HG03280 (cell line): ENCODE measurements around the gene SPHKAP.
"Not testable (repeated sequence)": the region's sequence is repeated elsewhere in the genome, so short reads cannot be mapped to it uniquely, and the experiment has no call there.

Experiments used
- ATAC-seq: cut with Tn5 transposase; IDR thresholded peaks from one replicate; pipeline ENCODE4 v1.9.1; 2021; ENCODE audit warnings: mild to moderate bottlenecking, moderate library complexity; ENCODE audit not compliant: unreplicated experiment

The SPHKAP gene

GRCh38 chr2:228104215-228104614, 77.3 kb downstream of the SPHKAP start:
- ATAC-seq, result no peak

- no peak for ATAC-seq
Measured at GRCh38 chr2:228103379-228103778, 78.1 kb downstream of the SPHKAP start.

DNA sequence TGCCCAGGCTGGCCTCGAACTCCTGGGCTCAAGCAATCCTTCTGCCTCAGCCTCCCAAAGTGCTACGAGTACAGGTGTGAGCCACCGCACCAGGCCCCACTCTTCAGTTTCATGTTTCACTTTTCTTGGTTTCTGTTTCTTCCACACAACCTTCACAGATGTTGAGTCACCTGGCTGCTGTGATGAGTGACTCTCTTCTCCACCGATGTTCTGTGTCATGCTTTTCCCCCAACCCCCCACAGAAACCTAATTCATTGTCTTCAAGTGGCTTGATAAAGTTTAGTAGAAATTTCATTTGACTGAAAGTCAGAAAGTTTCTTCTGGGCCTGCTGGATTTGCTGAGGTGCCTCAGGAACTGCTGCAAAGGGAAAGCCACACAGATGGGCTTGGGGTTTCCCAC, 78.5 kb downstream of the SPHKAP start:
- ATAC-seq, result no peak

- ATAC-seq, result no peak
Measured at GRCh38 chr2:228094377-228094921, 87.0 kb downstream of the SPHKAP start.

- ATAC-seq, result no peak
Measured at GRCh38 chr2:228092056-228092455, 89.4 kb downstream of the SPHKAP start.

GRCh38 chr2:228086561-228086960, 94.9 kb downstream of the SPHKAP start:
- ATAC-seq, result no peak

DNA sequence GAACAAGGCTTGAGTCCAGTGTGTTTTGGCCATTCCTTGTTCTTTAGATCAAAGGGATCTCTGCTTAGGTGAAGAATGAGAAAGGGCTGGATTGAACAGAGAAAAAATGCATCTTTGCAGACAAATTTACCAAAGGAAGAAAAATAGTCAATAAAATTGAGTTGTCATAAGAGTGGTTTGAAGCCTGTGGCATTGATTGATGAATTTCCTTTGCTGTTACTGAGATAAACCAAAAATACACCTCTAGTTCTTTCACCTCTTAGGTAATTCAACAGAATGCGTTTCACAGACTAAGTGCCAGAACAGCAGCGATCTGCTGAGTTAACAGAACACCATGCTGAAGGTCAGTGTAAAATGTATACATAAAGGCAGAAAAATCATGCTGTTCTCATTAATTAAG, 96.8 kb downstream of the SPHKAP start:
- no peak for ATAC-seq

DNA sequence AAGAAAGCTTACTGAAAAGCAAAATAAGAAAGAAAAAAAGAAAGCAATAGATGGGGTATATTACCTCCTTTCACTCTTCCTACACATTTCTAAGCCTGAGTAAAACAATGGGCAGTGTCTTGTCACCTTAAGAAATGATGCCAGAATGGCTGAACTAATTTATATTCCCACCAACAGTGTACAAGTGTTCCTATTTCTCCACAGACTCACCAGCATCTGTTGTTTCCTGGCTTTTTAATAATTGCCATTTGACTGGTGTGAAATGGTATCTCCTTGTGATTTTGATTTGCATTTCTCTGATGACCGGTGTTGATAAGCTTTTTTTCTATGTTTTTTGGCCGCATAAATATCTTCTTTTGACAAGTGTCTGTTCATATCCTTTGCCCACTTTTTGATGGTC, 98.4 kb downstream of the SPHKAP start:
- ATAC-seq, result no peak

DNA sequence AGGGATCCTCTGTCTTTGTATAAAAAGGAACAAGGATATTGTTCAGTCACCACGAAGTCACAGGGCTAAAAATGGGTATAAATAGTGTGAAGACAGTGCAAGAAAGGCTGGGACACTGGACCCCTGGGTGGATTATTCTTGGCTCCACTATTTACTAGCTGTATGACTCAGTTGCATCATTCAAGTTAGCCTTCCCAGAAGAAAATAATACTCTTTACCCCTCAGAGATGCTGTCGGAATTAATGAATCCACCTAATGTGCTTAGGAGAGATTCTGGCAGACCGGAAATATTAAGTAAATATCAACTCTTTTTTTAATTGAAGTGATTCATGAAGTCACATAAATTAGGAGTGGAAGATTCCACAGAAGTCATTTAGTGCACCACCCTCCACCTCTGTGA, 98.9 kb downstream of the SPHKAP start:
- no peak for ATAC-seq

DNA sequence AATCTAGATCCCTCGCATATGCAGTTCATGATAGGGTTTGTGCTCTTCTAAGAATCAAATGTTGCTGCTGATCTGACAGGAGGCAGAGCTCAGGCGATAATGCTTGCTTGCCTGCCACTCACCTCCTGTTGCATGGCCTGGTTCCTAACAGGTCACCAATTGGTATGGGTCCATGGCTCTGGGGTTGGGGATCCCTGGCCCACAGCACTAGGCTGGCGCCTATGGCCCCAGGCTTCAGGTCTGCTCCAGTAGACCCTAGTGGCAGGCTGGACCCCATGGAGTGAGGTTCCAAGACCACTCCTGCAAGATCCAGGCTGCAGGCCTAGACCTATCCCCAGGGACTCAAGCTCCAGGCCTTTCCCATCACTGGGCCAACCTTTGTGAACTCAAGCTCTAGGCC, 102.3 kb downstream of the SPHKAP start:
- ATAC-seq, result no peak

GRCh38 chr2:228076695-228077094, 104.8 kb downstream of the SPHKAP start:
- not testable (repeated sequence) for ATAC-seq

DNA sequence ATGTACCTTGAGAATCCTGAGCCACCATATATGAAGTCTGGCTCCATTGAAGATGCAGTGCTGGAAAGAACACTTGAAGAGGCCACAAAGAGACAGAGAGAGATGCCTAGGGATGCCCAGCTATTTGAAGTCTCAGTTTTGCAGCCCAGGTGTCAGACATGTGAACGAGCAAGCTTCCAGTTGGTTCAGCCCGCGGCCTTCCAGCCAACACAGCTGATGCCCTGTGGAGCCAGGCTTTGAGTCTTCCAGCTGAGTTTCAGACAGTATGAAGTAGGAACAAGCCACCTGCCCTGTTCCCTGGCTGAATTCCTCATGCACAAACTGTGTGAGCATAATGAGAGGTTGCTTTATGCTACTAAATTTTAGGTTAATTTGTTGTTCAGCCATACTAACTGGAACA, 108.8 kb downstream of the SPHKAP start:
- no peak for ATAC-seq

- ATAC-seq, result no peak
Measured at GRCh38 chr2:228067309-228067708, 114.2 kb downstream of the SPHKAP start.

- ATAC-seq, result no peak
Measured at GRCh38 chr2:228066126-228066798, 115.2 kb downstream of the SPHKAP start.

DNA sequence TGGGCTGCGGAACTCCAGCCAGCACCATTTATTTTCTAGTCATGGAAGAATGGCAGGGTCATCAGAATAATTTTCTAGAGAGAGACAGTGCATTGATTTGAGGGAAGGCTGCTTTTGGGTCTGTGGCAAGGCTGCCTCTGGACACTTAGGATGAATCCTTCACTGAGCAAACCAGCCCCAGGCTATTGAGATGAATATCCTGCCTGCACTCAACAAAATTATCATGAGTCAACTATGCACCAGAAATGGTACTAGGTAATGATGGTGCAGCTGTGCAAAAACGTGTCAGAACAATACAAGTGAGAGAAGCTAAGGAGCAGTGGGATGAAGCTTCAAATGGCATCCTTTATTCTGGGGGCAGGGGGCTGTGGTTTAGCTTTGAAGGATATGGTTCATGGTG, 115.8 kb downstream of the SPHKAP start:
- ATAC-seq, result no peak

- no peak for ATAC-seq
Measured at GRCh38 chr2:228064796-228065315, 116.6 kb downstream of the SPHKAP start.

DNA sequence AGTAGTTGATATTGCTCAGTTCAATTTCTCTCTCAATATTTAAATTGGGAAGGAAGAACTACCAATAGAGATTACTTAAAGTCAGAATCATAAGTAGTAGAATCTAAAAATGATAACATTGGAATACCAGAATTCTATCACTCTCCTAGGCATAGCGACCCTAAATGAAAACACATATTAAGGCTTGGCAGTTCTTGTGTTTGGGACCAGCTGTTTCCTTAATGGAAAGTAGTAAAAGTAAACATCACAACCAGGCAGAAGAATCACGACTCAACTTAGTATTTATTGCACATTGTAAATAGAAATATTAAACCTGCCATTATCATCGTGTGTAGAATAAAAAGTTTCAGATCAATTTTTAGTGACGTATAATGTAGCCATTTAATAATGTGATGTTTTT, 117.5 kb downstream of the SPHKAP start:
- ATAC-seq, result no peak

- no peak for ATAC-seq
Measured at GRCh38 chr2:228063558-228063957, 117.9 kb downstream of the SPHKAP start.

- no peak for ATAC-seq
Measured at GRCh38 chr2:228059735-228060134, 121.8 kb downstream of the SPHKAP start.

GRCh38 chr2:228056293-228057097, 125.0 kb downstream of the SPHKAP start:
- ATAC-seq, result no peak

DNA sequence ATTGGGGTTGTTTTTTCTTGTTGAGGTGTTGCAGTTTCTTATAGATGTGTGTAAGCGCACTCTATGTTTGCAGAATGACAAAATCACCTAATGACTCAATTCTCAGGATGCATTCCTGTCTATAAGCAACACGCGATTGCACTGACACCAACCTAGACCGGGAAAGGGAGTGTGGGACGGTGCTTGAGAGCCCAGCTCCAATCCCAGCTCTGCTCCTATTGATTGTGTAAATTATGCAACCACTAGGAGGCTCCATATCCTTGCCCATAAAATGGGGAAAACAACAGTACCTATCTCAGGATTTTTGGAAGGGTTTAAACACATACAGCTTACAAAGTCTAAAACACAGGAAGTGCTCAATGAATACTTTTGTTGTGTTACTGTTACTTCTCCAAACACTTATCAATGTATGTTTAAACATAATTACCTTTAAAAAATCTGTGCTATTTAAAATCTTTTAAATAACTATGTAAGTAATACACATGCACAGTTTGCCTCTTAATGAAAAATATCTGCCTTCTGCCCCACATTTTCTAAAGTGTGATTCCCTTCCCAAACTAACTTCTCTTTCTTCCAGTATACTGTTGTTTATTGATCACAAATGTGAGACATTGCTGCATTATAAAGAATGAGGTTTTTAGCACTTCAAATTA, 132.5 kb downstream of the SPHKAP start:
- no peak for ATAC-seq
